Astrocyte (in vitro differentiated cells and primary cell): ENCODE measurements around the gene CKMT2.

Source experiments
- EZH2 ChIP-seq: IDR thresholded peaks from 2 replicates; pipeline ENCODE4 v1.6.1; 2012; ENCODE audit warnings: mild to moderate bottlenecking, low read length, inconsistent platforms; ENCODE audit not compliant: insufficient read depth
- TF ChIP-seq, protein P1 (sequence below): IDR thresholded peaks from 2 replicates; pipeline ENCODE4 v1.5.1; 2011; ENCODE audit warnings: low read depth, mild to moderate bottlenecking, inconsistent platforms, low read length, moderate library complexity; ENCODE audit not compliant: insufficient read depth

DNA sequence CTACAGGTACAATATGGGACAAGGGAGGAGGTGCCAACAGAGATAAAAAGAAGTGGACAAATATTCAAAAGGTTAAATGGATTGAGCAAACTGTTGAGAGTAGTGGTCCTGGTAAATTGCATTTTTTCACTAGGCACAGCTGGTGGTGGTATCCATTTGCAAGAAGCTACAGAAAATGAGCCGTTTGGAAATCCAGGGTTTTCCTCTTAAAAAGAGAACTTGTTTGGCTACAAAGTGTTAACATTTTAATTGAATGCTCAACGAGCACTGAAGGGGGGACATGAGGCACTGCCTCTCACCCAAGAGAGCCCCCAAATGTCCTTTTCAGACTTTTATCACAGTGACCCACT lies 67.8 kb downstream of the CKMT2 start:
- TF ChIP-seq, protein P1, sequence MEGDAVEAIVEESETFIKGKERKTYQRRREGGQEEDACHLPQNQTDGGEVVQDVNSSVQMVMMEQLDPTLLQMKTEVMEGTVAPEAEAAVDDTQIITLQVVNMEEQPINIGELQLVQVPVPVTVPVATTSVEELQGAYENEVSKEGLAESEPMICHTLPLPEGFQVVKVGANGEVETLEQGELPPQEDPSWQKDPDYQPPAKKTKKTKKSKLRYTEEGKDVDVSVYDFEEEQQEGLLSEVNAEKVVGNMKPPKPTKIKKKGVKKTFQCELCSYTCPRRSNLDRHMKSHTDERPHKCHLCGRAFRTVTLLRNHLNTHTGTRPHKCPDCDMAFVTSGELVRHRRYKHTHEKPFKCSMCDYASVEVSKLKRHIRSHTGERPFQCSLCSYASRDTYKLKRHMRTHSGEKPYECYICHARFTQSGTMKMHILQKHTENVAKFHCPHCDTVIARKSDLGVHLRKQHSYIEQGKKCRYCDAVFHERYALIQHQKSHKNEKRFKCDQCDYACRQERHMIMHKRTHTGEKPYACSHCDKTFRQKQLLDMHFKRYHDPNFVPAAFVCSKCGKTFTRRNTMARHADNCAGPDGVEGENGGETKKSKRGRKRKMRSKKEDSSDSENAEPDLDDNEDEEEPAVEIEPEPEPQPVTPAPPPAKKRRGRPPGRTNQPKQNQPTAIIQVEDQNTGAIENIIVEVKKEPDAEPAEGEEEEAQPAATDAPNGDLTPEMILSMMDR: no peak
- TF ChIP-seq EZH2: no peak
